ENCODE data around the gene OPN1LW.
A peak's percentile ranks its signal among the peaks of the same experiment; 100 is the strongest.
"Not testable (repeated sequence)": the region's sequence is repeated elsewhere in the genome, so short reads cannot be mapped to it uniquely, and the experiment has no call there.

Gene OPN1LW

DNA sequence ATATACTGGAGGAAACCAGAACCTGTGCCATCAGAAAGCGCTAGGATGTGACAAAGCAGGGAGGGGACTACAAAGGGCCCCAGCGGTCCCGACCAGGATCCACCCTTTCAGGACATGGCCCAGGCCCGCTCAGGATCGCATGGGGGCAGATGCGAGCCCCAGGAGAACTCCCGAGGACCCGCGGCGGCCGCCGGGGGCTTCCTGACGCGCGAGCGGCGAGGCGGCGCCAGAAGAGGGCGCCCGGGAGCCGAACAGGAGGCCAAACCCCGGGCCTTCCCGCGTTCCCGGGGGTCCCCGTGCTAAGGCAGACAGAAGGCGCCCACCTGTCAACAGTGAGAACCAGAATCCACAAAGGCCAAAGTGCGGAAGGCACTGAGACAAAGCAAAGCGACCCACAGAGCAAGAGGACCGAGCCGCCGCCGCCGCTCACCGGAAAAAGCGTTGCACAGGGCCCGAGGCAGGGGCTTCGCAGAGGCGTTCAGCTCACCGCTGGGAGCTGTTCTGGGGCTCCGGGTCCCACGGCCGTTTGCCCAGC is 7.3 kb upstream of the OPN1LW start:
- no peak for TF ChIP-seq TAF1 (IDR thresholded peaks at IDR 0.05; ENCODE audit: borderline replicate concordance, low read depth, low read length)
- no peak for TF ChIP-seq POLR2A (IDR thresholded peaks at IDR 0.05; ENCODE audit: low read depth, low read length)
- TF ChIP-seq POLR2AphosphoS5 (IDR thresholded peaks at IDR 0.05; ENCODE audit: low read depth, low read length) = no peak
- DNase-seq (ENCODE audit: insufficient read length) (peak; percentile 61), FAIRE-seq (no peak)

DNA sequence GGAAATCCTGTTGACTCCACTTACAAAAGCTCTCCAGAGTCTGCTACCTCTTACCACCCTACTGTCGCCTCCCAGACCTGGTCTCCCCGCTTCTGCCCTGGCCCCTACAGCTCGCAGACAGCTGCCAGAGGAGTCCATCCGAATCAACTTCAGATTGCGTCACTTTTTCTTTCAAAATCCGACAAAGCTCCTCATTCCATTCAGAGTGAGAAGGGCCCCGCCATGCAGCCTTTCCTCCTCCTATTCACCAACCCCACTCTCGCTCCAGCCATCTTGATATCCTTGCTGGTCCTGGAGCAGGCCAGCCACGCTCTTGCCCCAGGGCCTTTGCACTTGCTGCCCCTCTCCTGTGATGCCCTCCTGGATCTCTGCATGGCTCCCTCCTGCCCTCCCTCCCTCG is 5.2 kb upstream of the OPN1LW start:
- no peak for TF ChIP-seq TAF1 (IDR thresholded peaks at IDR 0.05; ENCODE audit: borderline replicate concordance, low read depth, low read length)
- TF ChIP-seq POLR2AphosphoS5 (IDR thresholded peaks at IDR 0.05; ENCODE audit: low read depth, low read length) = no peak
- no peak for TF ChIP-seq POLR2A (IDR thresholded peaks at IDR 0.05; ENCODE audit: low read depth, low read length)
- DNase-seq (ENCODE audit: insufficient read length) (no peak), FAIRE-seq (no peak)

GRCh38 chrX:154140206-154140605 is 3.8 kb upstream of the OPN1LW start:
- no peak for TF ChIP-seq TAF1 (IDR thresholded peaks at IDR 0.05; ENCODE audit: borderline replicate concordance, low read depth, low read length)
- TF ChIP-seq POLR2A (IDR thresholded peaks at IDR 0.05; ENCODE audit: low read depth, low read length) = no peak
- no peak for TF ChIP-seq POLR2AphosphoS5 (IDR thresholded peaks at IDR 0.05; ENCODE audit: low read depth, low read length)
- DNase-seq (ENCODE audit: insufficient read length) = no peak

DNA sequence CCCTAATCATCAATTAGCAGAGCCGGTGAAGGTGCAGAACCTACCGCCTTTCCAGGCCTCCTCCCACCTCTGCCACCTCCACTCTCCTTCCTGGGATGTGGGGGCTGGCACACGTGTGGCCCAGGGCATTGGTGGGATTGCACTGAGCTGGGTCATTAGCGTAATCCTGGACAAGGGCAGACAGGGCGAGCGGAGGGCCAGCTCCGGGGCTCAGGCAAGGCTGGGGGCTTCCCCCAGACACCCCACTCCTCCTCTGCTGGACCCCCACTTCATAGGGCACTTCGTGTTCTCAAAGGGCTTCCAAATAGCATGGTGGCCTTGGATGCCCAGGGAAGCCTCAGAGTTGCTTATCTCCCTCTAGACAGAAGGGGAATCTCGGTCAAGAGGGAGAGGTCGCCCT is 3.3 kb upstream of the OPN1LW start:
- FAIRE-seq (no peak), DNase-seq (ENCODE audit: insufficient read length) (no peak)
- TF ChIP-seq POLR2AphosphoS5 (IDR thresholded peaks at IDR 0.05; ENCODE audit: low read depth, low read length) (no peak), POLR2A (IDR thresholded peaks at IDR 0.05; ENCODE audit: low read depth, low read length) (no peak), TAF1 (IDR thresholded peaks at IDR 0.05; ENCODE audit: borderline replicate concordance, low read depth, low read length) (no peak)

More at GRCh38 chrX:154140206-154140605, 3.8 kb upstream of the OPN1LW start:
- FAIRE-seq = no peak

GRCh38 chrX:154142386-154142785 is 1.7 kb upstream of the OPN1LW start:
- TF ChIP-seq POLR2AphosphoS5 (IDR thresholded peaks at IDR 0.05; ENCODE audit: low read depth, low read length) (no peak), TAF1 (IDR thresholded peaks at IDR 0.05; ENCODE audit: borderline replicate concordance, low read depth, low read length) (no peak), POLR2A (IDR thresholded peaks at IDR 0.05; ENCODE audit: low read depth, low read length) (no peak)
- FAIRE-seq (no peak), DNase-seq (ENCODE audit: insufficient read length) (no peak)

- DNase-seq (ENCODE audit: insufficient read length) (no peak), FAIRE-seq (no peak)
- TF ChIP-seq TAF1 (IDR thresholded peaks at IDR 0.05; ENCODE audit: borderline replicate concordance, low read depth, low read length) = no peak
- no peak for TF ChIP-seq POLR2A (IDR thresholded peaks at IDR 0.05; ENCODE audit: low read depth, low read length)
- no peak for TF ChIP-seq POLR2AphosphoS5 (IDR thresholded peaks at IDR 0.05; ENCODE audit: low read depth, low read length)
Observed at GRCh38 chrX:154142950-154143745, 895 bp upstream of the OPN1LW start.

GRCh38 chrX:154151030-154151429 is 7.0 kb downstream of the OPN1LW start:
- FAIRE-seq; DNase-seq (ENCODE audit: insufficient read length): not testable (repeated sequence)

DNA sequence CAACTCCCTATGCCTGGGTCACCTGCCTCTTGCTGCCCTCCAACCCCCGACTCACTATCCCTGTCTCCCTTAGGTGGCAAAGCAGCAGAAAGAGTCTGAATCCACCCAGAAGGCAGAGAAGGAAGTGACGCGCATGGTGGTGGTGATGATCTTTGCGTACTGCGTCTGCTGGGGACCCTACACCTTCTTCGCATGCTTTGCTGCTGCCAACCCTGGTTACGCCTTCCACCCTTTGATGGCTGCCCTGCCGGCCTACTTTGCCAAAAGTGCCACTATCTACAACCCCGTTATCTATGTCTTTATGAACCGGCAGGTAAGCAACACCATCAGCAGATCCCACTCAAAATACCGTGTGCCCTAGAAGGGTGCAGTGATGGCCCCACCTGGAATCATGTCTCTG is 12.2 kb downstream of the OPN1LW start:
- not testable (repeated sequence) for FAIRE-seq; DNase-seq (ENCODE audit: insufficient read length)

DNA sequence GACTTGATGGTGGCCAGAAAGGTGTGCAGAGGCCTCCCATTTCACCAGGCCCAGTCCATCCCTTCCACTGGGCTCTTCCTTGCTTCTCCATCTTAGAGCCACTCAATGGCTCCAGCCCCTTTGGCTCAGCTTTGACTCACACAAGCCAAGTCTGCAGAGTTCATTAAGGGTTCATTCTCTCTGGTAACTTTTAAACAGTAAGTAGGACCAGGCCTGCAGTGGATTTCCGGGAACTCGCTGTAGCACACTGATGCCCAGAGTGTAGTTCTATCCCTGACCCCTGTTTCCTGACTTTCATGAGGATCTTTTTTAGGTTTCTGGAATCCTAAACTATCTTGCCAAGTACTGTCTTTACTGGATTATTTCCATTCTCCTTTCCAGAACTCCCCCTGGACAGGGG is 13.2 kb downstream of the OPN1LW start:
- FAIRE-seq; DNase-seq (ENCODE audit: insufficient read length): not testable (repeated sequence)

- DNase-seq (ENCODE audit: insufficient read length); FAIRE-seq: not testable (repeated sequence)
Observed at GRCh38 chrX:154159345-154159744, 15.3 kb downstream of the OPN1LW start.

DNA sequence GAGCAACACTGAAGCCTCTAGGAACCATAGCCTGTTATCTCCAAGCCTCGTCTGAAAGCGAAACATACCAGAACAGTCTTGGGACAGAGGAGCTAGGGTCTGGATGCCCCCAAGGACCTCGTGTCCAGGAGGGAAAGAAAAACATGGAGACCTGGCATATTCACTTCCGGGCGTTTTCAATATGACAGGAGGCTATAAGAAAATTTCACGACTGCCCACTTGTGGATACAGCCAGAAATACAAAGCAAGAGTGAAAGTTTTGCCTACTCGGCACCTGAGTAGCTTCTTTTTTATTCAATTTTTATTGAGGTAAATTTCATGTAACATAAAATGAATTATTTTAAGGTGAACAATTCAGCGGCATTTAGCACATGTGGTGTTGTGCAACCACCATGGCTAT is 20.9 kb downstream of the OPN1LW start:
- not testable (repeated sequence) for DNase-seq (ENCODE audit: insufficient read length); FAIRE-seq

GRCh38 chrX:154168384-154168783 is 24.3 kb downstream of the OPN1LW start:
- not testable (repeated sequence) for DNase-seq (ENCODE audit: insufficient read length); FAIRE-seq

- FAIRE-seq; DNase-seq (ENCODE audit: insufficient read length): not testable (repeated sequence)
Observed at GRCh38 chrX:154172535-154172943, 28.5 kb downstream of the OPN1LW start.

- not testable (repeated sequence) for FAIRE-seq; DNase-seq (ENCODE audit: insufficient read length)
Observed at GRCh38 chrX:154174356-154174755, 30.3 kb downstream of the OPN1LW start.

GRCh38 chrX:154182296-154182695 is 38.3 kb downstream of the OPN1LW start, which contains the start of gene OPN1MW:
Gene OPN1MW, plus strand, starts transcription at chrX:154182596. Its CDS starts 82 bp downstream, at chrX:154182678.
- FAIRE-seq; DNase-seq (ENCODE audit: insufficient read length): not testable (repeated sequence)

- not testable (repeated sequence) for DNase-seq (ENCODE audit: insufficient read length); FAIRE-seq
Observed at GRCh38 chrX:154183794-154184193, 39.8 kb downstream of the OPN1LW start.

- DNase-seq (ENCODE audit: insufficient read length); FAIRE-seq: not testable (repeated sequence)
Observed at GRCh38 chrX:154192846-154193245, 48.8 kb downstream of the OPN1LW start.

- not testable (repeated sequence) for DNase-seq (ENCODE audit: insufficient read length)
Observed at GRCh38 chrX:154194316-154194715, 50.3 kb downstream of the OPN1LW start.

DNA sequence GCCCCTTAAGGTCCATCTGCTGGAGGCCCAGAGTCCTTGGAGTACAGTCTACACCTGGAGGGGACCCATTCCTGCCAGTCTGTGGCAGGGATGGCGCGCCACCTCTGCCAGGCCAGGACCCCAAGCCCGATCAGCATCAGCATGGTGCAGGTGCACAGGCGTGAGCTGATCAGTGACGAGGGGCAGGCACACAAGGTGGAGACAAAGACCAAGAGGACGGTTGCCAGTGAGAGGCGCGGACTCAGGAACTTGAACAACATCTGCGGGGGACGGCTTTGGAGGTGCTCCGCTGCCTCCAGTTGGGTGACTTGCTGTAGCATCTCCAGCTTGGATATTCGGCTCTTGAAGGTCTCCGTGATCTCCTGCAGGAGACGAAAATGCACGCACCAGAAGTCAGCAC is 52.4 kb downstream of the OPN1LW start:
- FAIRE-seq; DNase-seq (ENCODE audit: insufficient read length): not testable (repeated sequence)

More at GRCh38 chrX:154194316-154194715, 50.3 kb downstream of the OPN1LW start:
- not testable (repeated sequence) for FAIRE-seq
